HG03196 (cell line): ENCODE results near the gene MIA3.

ENCODE experiments used
- ATAC-seq: cut with Tn5 transposase; IDR thresholded peaks from one replicate; pipeline ENCODE4 v1.9.1; 2021; ENCODE audit not compliant: unreplicated experiment

Gene MIA3

DNA sequence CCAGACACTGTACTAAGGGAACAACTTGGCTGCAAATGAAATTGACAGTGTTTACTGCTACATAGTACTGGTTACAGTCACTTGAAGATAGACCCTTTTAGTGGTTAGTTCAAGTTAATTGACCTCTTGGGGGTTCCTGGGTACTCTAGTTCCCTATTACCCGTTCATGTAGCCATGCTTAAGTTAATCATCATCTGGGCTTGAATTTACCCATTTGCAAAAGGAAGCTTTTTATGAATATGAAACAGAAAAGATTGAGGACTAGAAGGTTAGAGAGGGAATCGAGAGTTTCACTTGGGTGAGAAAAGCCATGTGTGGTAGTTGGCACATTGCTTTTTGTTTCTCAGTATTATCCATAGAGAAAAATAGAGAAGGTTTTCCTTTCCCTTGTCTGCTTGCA lies 2.7 kb downstream of the MIA3 start:
- no peak for ATAC-seq

DNA sequence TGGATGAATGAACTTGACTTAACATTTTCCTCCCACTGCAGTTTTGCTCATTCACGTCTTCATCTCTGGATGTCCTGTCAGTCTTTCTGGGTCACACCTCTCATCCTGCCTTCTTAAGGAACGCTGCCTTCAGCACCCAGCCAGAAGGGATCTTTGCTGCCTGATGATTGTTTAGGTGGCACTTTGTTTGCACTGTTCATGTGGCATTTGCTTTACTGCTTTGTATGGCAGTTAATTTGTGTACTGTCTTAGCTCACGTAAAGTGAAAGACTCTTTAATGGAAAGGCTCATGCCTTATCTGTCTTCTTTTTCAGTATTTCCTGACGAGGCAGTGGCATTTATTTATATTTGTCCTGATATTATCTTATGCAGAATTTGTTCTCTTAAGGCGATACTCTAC lies 4.9 kb downstream of the MIA3 start:
- ATAC-seq: no peak

DNA sequence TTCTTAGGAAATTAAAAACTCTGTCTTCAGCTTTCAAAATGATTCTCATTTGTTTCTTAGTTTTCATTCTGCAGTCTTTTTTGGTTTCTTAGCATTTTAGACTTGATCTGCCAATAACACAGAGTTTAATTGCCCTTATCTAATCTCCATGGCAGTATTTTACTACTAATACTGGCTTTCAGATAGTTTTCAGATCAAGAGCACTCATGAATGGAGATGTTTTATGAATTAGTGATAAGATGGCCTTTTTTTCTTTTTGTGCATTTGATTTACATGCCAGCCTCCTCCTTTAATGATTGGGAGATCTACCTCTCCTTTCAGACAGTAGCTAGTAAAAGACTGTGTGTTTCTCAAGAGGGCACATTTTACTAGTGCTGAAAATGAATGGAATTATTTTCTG lies 5.6 kb downstream of the MIA3 start:
- ATAC-seq: no peak

DNA sequence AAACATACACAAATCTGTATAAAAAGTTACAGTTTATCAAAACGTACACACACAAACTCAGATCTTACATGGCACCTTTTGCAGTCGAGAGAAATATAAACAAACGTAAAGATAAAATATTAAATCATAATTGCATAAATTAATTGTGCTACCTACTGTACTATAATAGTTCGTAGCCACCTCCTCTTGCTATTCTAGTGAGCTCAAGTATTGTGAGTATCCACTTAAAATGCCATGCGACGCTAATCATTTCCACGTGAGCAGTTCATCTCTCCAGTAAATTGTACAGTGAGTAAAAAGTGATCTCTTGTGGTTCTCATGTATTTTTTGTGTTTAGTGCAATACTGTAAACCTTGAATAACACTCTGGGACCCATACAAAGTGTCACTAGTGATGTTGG lies 6.3 kb downstream of the MIA3 start:
- no peak for ATAC-seq

DNA sequence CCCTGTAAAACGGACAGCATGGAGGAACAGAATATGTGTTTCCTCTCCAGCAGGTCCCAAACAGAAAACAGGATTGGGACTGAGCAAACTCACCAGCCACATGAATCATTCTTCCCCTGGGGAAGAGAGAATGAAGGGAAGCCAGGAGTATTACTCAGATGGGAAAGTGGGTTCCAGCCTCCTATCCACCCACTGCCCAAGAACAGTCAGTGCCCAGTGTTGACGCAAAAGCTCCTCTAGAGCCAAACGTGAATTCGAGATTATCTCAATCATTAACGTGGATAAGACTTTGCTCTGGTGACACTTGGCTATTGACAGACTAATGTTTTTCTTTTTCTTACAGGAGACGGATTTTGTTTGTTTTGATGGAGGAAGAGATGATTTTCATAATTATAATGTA lies 9.3 kb downstream of the MIA3 start:
- no peak for ATAC-seq

DNA sequence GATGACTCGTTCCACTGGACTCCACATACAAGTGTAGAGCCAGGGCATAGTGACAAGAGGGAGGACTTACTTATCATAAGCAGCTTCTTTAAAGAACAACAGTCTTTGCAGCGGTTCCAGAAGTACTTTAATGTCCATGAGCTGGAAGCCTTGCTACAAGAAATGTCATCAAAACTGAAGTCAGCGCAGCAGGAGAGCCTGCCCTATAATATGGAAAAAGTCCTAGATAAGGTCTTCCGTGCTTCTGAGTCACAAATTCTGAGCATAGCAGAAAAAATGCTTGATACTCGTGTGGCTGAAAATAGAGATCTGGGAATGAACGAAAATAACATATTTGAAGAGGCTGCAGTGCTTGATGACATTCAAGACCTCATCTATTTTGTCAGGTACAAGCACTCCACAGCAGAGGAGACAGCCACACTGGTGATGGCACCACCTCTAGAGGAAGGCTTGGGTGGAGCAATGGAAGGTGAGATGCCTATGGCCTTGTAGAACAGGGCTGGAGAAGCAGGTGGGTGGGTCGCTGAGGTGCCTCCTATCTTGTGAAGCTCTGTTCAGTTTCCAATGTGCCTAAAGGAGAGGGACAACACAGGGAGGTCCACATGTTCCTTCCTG lies 12.1 kb downstream of the MIA3 start:
- no peak for ATAC-seq

DNA sequence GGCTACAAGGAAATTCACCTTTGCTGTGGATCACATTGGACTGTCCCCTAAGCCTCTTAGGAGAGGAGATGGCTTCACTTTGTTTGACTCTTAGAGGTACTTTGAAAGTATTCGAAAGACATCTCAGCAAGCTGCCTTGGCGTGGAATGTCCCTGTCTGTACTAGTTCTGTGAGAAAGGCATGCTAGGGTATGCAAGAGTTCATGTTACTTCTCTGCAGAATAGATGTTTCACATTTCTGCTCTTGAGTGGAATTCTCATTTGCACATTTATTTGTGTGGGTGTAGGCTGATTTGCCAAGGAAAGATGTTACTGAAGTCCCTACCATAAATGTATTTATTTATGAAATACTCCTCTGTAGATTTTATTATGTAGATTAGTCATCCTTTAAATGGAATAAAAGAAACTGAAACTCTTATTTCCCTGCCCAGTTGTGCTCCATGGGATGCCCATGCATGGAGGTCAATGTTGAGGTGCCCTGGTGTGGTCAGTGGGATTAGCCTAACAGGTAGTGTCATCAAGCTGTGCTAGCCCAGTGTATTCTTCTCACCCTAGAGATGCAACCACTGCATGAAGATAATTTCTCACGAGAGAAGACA lies 13.8 kb downstream of the MIA3 start:
- no peak for ATAC-seq

DNA sequence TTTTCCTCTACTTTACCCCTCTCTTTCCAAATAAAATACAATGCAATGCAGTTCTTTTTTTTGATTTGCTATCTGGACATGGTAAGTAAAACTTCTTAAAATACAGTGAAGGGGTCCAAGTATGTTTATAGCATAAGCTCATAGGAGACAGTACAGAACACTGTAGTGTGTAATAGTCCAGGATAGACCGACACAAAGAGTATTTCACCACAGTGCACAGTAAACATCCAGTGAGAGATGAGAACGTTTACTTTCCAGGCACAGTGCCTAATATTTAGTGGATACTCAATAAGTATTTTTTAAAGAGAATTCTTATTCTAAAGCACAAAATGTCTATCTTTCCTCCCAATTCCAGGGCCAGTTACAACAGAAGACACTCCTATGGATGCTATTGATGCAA lies 14.9 kb downstream of the MIA3 start:
- ATAC-seq: no peak

DNA sequence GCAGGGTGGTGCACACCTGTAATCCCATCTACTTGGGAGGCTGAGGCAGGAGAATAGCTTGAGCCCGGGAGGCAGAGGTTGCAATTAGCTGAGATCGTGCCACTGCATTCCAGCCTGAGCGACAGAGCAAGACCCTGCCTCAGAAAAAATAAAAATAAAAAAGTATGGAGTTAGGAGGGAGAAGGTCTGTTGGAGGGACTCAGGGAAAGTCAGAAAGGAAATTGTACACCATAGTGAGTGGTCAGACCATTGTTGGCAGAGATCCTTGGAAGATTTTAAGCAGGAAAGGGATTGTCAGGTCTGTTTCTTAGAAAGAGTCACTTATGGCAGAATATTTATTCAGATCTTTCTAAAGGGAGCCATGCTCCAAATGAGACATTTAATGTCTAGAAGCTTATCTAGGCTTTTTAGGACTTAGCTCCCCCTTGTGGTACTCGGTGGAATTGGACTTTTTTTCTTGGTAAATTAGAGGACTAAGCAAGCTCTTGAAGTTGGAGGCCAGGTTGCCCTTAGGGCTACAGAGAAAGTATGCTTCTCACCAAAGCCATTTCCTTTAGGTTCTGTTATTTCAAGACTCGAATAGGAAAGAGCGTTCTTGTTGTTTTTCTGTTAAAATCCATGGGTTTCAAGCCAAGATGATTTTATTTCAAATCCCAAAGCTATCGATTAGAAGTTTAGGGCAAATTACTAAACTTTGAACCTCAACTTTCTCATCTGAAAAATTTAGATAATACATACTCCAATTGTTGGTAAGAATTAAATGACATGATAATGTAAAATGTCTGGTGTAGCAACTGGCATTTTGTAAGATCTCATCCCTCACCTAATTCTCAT lies 16.5 kb downstream of the MIA3 start:
- peak; percentile 86 for ATAC-seq

DNA sequence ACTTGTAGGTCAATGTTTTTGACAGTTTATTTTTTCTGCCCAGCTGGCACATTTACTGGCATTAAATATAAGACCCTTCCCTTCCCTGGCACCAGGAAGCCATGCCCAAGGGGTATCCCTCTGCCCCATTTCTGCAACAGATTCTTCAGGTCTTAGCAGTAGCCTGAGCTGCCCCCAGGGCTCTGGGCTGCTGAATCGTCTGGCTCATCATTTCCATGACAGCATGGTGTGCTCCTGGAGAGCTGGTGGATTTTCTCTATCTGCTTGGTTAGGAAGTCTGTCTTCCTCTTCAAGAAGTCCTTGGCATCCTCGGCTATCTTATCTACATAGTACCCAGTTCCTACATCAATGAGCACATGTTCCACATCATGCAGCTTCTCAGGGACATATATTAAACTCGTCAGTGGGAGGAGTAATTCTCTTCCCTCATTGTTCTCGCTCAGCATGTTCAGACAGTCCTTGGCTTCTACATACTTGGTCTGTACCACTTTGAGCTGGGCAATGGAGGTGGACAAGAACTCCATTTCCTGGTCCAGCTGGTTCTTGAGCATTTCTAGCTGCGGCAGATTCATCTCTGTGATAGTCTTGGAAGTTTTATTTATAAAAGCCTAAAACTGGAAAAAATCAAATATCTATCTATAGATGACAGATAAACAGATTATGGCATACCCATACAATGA lies 23.5 kb downstream of the MIA3 start:
- no peak for ATAC-seq

DNA sequence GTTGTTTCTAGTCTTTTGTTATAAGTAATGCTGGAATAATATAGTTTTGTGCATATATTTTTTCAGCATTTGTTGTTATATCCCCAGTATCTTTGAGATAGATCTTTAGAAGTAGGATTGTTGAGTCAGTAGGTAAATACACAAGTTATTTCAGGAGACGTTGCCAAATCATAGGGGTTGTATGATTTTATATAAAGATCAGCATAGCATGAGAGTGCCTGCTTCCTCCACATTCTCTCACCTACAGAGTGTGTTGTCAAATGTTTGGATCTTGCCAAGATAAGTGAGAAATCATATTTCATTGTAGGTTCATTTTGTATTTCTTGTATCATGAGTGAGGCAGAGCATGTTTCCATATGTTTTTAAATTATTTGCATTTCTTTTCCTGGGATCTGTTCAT lies 24.6 kb downstream of the MIA3 start:
- ATAC-seq: no peak

DNA sequence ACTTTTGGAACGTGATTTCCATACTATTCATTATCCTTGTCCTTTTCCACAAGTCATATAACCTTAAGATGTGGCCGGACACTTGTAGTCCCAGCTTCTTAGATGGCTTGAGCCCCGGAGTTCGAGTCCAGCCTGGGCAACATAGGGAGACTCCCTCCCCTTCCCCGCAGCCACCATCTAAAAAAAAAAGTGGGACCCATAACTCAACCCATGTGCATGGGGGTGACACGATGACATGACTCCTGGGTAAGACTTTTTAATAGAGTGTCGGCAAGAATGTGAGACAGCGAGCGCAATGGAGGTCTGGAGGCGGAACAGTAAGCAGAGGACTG lies 25.7 kb downstream of the MIA3 start:
- ATAC-seq: no peak

DNA sequence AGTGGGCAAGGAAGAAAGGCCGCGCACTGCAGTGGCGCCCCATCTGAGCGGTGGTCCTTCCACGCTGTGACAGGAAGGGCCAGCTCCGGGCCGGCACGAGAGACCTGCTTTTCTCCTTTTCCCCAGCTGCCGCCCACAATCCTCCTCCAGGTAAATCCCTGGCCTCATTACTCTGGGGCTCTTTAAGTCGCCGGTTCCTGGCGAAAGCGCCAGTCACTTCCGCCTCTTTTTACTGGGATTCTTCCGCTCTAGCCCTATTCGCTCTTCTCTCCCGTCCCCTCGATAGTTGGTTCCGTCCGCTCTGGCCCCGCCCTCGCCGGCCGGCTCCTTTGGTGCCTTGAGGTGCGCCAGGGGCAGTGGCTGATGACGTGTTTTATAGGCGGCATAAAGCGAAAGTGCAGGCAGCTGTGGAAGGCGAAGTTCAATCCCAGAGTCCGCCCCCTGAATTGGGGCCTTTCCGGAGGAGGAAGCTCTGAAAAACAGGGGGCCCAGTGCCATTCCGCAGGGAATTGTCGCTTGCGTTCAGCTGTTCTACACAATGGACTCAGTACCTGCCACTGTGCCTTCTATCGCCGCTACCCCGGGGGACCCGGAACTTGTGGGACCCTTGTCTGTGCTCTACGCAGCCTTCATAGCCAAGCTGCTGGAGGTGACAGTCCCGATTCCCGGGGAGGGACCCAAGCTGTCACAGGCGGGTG lies 26.2 kb downstream of the MIA3 start:
- peak; percentile 97 for ATAC-seq

DNA sequence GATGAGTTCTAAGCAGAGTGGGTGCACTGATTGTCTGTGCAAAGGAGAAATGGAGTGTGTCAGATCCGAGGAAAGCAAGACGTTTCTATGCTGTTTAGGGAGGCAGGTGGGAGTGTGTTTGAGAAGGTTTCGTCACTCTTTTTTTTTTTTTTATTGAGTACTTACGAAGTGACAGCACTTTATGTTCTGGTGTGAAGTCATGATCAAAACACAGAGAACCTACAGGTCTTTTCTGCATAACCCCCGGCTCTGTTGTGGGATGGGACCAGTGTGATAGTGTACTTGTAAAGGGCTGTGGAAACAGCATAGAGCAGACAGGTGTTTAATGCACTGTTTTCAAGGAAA lies 26.7 kb downstream of the MIA3 start:
- ATAC-seq: no peak

DNA sequence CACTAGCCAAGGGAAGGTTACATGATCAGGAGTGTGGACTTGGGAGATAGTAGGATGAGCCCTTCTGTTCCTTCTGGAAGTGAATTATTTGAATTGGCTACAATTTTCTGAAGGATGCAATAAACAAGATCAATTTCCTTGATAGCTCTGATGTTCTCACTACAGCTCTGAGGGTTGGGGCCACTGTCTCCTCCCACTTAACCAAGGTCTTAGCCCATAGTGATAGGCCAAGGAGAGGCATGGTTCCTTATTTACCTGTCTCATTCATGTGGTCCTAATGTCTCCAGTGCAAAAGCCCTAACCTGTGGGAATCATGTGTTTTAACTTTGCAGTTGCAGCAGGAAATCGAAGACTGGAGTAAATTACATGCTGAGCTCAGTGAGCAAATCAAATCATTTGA lies 34.8 kb downstream of the MIA3 start:
- no peak for ATAC-seq

DNA sequence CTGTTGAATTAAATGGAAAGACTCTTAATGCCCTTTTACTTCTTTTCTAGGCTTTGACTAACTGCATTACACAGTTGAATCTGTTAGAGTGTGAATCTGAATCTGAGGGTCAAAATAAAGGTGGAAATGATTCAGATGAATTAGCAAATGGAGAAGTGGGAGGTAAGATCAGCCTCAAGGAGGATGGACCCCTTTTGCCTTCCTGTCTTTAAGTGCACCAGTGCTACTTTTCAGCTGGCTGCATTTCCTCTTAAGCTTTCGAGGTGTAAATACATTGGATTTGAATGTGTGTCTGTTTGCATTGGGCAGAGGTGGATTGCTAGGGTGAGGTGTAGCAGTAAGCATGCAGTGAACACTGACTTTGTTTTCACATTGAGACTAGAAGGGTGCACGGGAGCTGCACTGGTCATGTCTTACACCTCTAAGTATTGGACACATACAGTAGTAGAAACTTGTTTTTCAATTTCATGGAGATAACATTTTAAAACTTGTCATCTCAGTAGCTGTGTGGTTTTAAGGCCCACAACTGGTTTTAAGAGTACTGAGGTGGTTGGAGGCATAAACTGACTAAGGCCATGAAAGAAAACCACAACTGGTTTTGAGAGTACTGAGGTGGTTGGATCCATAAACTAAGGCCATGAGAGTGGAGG lies 35.4 kb downstream of the MIA3 start:
- ATAC-seq: peak; percentile 66

DNA sequence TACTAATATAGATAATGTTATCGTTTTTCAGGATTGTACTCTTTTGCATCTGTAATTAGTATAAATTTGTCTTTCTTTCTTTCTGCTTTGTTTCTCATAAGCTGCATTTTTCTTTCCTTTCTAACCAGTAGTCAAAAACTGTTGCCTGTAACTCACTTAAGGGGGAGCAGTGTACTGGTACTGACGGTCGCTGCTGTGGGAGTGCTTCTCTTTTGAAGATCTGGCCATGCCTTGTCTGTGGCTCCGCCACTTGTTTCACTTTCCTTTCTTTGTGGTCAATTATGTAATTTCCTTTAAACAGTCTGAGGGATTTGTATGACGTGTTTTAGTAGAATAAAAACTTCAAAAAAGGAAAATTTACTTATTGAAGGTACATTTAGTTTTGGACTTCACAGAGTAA lies 37.0 kb downstream of the MIA3 start:
- peak; percentile 96 for ATAC-seq

DNA sequence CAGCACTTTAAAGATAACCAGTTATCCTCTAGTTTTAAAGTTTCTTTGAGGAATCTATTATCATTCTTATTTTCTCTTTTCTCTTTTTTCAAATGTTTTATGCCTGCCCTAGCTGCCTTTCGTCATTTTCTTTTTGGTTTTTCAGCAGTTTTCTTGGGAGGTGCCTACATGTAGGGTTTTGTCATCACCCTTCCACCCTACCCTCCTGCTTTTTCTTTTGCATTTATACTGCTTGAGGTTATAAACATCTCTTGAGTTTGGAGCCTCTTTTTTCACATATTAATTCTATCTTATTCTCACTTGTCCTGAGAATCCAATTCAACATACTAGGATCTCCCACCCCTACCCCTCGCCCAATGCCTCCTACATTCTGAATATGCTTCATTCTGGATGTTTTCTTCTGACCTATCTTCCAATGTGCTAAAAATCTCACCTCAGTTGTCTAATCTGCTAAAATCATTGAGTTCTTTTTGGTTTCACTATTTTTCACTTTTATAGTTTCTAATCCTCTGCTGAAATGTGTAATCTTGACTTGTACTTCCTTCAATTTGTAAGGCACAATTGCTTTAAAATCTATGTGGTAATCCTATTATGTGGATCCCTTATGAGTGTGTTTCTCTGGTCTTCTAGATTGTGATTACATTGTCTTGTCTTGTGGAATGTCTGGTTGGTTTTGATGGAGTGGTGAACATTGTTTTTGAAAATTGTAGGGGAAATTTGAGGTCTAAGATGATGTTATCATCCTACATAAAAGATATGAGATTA lies 38.7 kb downstream of the MIA3 start:
- no peak for ATAC-seq

DNA sequence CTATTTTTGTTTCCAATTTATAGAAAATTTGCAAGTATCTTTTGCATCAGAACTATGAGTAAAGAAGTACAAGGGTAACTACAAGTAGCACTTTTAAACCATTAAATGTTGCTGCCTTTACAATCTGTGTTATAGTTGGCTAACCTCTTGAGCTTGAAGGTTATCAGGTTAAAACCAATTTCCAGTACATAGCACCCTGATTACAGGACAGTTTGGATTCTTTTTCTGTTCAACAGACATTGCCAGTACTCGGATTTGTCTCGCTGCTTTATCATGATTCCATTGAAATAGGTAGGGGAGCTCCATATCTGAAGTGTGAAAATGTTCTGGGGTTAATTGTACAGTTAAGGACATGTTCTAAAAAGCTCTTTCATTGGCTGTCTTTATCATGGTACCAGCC lies 40.0 kb downstream of the MIA3 start:
- no peak for ATAC-seq

DNA sequence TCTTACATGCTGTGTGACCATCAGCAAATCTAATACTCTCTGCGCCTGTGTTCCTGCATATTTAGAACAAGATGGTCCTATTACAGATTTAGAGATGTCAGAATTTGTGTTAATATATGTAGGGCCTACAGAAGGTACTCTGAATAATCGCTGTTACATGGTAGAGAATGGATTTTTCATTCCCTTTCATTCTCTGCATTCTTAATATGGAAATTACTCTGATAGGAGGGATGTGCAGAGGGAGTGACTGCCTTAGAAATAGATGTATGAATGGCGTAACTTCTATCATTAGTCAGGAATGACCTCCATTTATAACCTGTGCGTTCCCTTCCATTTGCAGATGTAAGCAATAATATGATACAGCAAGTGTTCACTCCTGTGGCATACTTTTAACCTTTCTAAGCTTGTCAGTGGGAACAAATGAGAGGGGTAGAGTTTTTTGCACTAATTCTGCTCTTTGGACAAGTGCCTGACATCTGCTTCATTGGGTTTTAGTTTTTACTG lies 45.6 kb downstream of the MIA3 start:
- no peak for ATAC-seq
